ENCODE results near the gene THEMIS. TPM values are rescaled to one million over a fixed set of nuclear protein-coding genes. Genes with fewer than 3 reads are reported as not detected.
"Not testable (repeated sequence)": the region's sequence is repeated elsewhere in the genome, so short reads cannot be mapped to it uniquely, and the experiment has no call there.

Gene THEMIS
- not detected in 2 replicates for polyA plus RNA-seq (2014; cell fraction: cytosol; rRNA removed)
- not detected in 2 replicates for polyA plus RNA-seq (2014; cell fraction: nucleus; rRNA removed)

GRCh38 chr6:127900935-127901334 is at the start of gene THEMIS:
Gene THEMIS, minus strand, starts transcription at chr6:127901058. Its CDS starts 126 bp downstream, at chr6:127900932.
- no peak for DNase-seq (ENCODE audit: low spot score)

GRCh38 chr6:127949251-127949650 is 48.4 kb upstream of the THEMIS start:
- no peak for DNase-seq (ENCODE audit: low spot score)

GRCh38 chr6:127946388-127946787 is 45.5 kb upstream of the THEMIS start:
- no peak for DNase-seq (ENCODE audit: low spot score)

GRCh38 chr6:127945434-127946097 is 44.7 kb upstream of the THEMIS start:
- no peak for DNase-seq (ENCODE audit: low spot score)

GRCh38 chr6:127941228-127941627 is 40.4 kb upstream of the THEMIS start:
- no peak for DNase-seq (ENCODE audit: low spot score)

GRCh38 chr6:127939442-127940066 is 38.7 kb upstream of the THEMIS start:
- DNase-seq (ENCODE audit: low spot score) = no peak

GRCh38 chr6:127938701-127939100 is 37.8 kb upstream of the THEMIS start:
- DNase-seq (ENCODE audit: low spot score) = no peak

GRCh38 chr6:127937747-127938146 is 36.9 kb upstream of the THEMIS start:
- DNase-seq (ENCODE audit: low spot score) = no peak

- no peak for DNase-seq (ENCODE audit: low spot score)
These were observed 36.2 kb upstream of the THEMIS start for GRCh38 chr6:127937102-127937501.

GRCh38 chr6:127934956-127935355 is 34.1 kb upstream of the THEMIS start:
- no peak for DNase-seq (ENCODE audit: low spot score)

GRCh38 chr6:127933852-127934840 is 33.3 kb upstream of the THEMIS start:
- DNase-seq (ENCODE audit: low spot score) = no peak

- DNase-seq (ENCODE audit: low spot score) = no peak
These were observed 32.3 kb upstream of the THEMIS start for GRCh38 chr6:127933137-127933536.

GRCh38 chr6:127932708-127933107 is 31.9 kb upstream of the THEMIS start:
- DNase-seq (ENCODE audit: low spot score) = no peak

- DNase-seq (ENCODE audit: low spot score) = not testable (repeated sequence)
These were observed 25.6 kb upstream of the THEMIS start for GRCh38 chr6:127926441-127926840.

- DNase-seq (ENCODE audit: low spot score) = no peak
These were observed 23.6 kb upstream of the THEMIS start for GRCh38 chr6:127924440-127924839.

- no peak for DNase-seq (ENCODE audit: low spot score)
These were observed 23.2 kb upstream of the THEMIS start for GRCh38 chr6:127924031-127924430.

- peak; percentile 58 for DNase-seq (ENCODE audit: low spot score)
These were observed 22.3 kb upstream of the THEMIS start for GRCh38 chr6:127923135-127923534.

- no peak for DNase-seq (ENCODE audit: low spot score)
These were observed 21.1 kb upstream of the THEMIS start for GRCh38 chr6:127921982-127922381.

GRCh38 chr6:127920804-127921203 is 19.9 kb upstream of the THEMIS start:
- no peak for DNase-seq (ENCODE audit: low spot score)

GRCh38 chr6:127918506-127919427 is 17.9 kb upstream of the THEMIS start:
- no peak for DNase-seq (ENCODE audit: low spot score)

- DNase-seq (ENCODE audit: low spot score) = no peak
These were observed 16.9 kb upstream of the THEMIS start for GRCh38 chr6:127917766-127918165.

Measured in SK-N-DZ (cell line).